Measurements from ENCODE around the gene MAGI2. TPM values are rescaled to one million over a fixed set of nuclear protein-coding genes. Genes with fewer than 3 reads are reported as not detected.

MAGI2 gene
- total RNA-seq, 1 experiment from 2014 or later = 2.0 TPM

- DNase-seq (ENCODE audit: low read depth, low spot score) = peak; percentile 29
- in situ Hi-C loops (cut with HindIII; ENCODE audit: low pct_unique_long_range_greater_than_20kb, low sequenced_read_pairs) = no loop called here
Observed at GRCh38 chr7:79175374-79175773, 278.1 kb downstream of the MAGI2 start.

- DNase-seq (ENCODE audit: low read depth, low spot score) = no peak
- in situ Hi-C loops (cut with HindIII; ENCODE audit: low pct_unique_long_range_greater_than_20kb, low sequenced_read_pairs) = no loop called here
Observed at GRCh38 chr7:79165225-79165624, 288.2 kb downstream of the MAGI2 start.

- in situ Hi-C loops (cut with HindIII; ENCODE audit: low pct_unique_long_range_greater_than_20kb, low sequenced_read_pairs) = no loop called here
- no peak for DNase-seq (ENCODE audit: low read depth, low spot score)
Observed at GRCh38 chr7:79159040-79159664, 294.3 kb downstream of the MAGI2 start.

GRCh38 chr7:79157281-79157680, 296.2 kb downstream of the MAGI2 start:
- in situ Hi-C loops (cut with HindIII; ENCODE audit: low pct_unique_long_range_greater_than_20kb, low sequenced_read_pairs) = no loop called here
- no peak for DNase-seq (ENCODE audit: low read depth, low spot score)

GRCh38 chr7:79149831-79150230, 303.6 kb downstream of the MAGI2 start:
- no peak for DNase-seq (ENCODE audit: low read depth, low spot score)

GRCh38 chr7:79142706-79143105, 310.8 kb downstream of the MAGI2 start:
- in situ Hi-C loops (cut with HindIII; ENCODE audit: low pct_unique_long_range_greater_than_20kb, low sequenced_read_pairs) = no loop called here
- no peak for DNase-seq (ENCODE audit: low read depth, low spot score)

More at GRCh38 chr7:79149831-79150230, 303.6 kb downstream of the MAGI2 start:
- in situ Hi-C loops (cut with HindIII; ENCODE audit: low pct_unique_long_range_greater_than_20kb, low sequenced_read_pairs) = no loop called here

GRCh38 chr7:79141252-79141651, 312.2 kb downstream of the MAGI2 start:
- in situ Hi-C loops (cut with HindIII; ENCODE audit: low pct_unique_long_range_greater_than_20kb, low sequenced_read_pairs) = no loop called here
- no peak for DNase-seq (ENCODE audit: low read depth, low spot score)

- in situ Hi-C loops (cut with HindIII; ENCODE audit: low pct_unique_long_range_greater_than_20kb, low sequenced_read_pairs) = no loop called here
- no peak for DNase-seq (ENCODE audit: low read depth, low spot score)
Observed at GRCh38 chr7:79137942-79138341, 315.5 kb downstream of the MAGI2 start.

GRCh38 chr7:79132844-79133451, 320.5 kb downstream of the MAGI2 start:
- in situ Hi-C loops (cut with HindIII; ENCODE audit: low pct_unique_long_range_greater_than_20kb, low sequenced_read_pairs) = no loop called here
- no peak for DNase-seq (ENCODE audit: low read depth, low spot score)

GRCh38 chr7:79130715-79131114, 322.8 kb downstream of the MAGI2 start:
- no peak for DNase-seq (ENCODE audit: low read depth, low spot score)
- in situ Hi-C loops (cut with HindIII; ENCODE audit: low pct_unique_long_range_greater_than_20kb, low sequenced_read_pairs) = no loop called here

- in situ Hi-C loops (cut with HindIII; ENCODE audit: low pct_unique_long_range_greater_than_20kb, low sequenced_read_pairs) = no loop called here
- no peak for DNase-seq (ENCODE audit: low read depth, low spot score)
Observed at GRCh38 chr7:79124331-79124730, 329.1 kb downstream of the MAGI2 start.

GRCh38 chr7:79118143-79118542, 335.3 kb downstream of the MAGI2 start:
- in situ Hi-C loops (cut with HindIII; ENCODE audit: low pct_unique_long_range_greater_than_20kb, low sequenced_read_pairs) = no loop called here
- no peak for DNase-seq (ENCODE audit: low read depth, low spot score)

- in situ Hi-C loops (cut with HindIII; ENCODE audit: low pct_unique_long_range_greater_than_20kb, low sequenced_read_pairs) = no loop called here
- DNase-seq (ENCODE audit: low read depth, low spot score) = no peak
Observed at GRCh38 chr7:79096361-79096805, 357.1 kb downstream of the MAGI2 start.

GRCh38 chr7:79093421-79093820, 360.0 kb downstream of the MAGI2 start:
- DNase-seq (ENCODE audit: low read depth, low spot score) = no peak
- in situ Hi-C loops (cut with HindIII; ENCODE audit: low pct_unique_long_range_greater_than_20kb, low sequenced_read_pairs) = no loop called here

GRCh38 chr7:79091661-79092060, 361.8 kb downstream of the MAGI2 start:
- in situ Hi-C loops (cut with HindIII; ENCODE audit: low pct_unique_long_range_greater_than_20kb, low sequenced_read_pairs) = no loop called here
- peak; percentile 33 for DNase-seq (ENCODE audit: low read depth, low spot score)

GRCh38 chr7:79091011-79091410, 362.5 kb downstream of the MAGI2 start:
- in situ Hi-C loops (cut with HindIII; ENCODE audit: low pct_unique_long_range_greater_than_20kb, low sequenced_read_pairs) = no loop called here
- peak; percentile 79 for DNase-seq (ENCODE audit: low read depth, low spot score)

- peak; percentile 79 for DNase-seq (ENCODE audit: low read depth, low spot score)
- in situ Hi-C loops (cut with HindIII; ENCODE audit: low pct_unique_long_range_greater_than_20kb, low sequenced_read_pairs) = no loop called here
Observed at GRCh38 chr7:79090543-79090942, 362.9 kb downstream of the MAGI2 start.

GRCh38 chr7:79084423-79084822, 369.0 kb downstream of the MAGI2 start:
- DNase-seq (ENCODE audit: low read depth, low spot score) = no peak
- in situ Hi-C loops (cut with HindIII; ENCODE audit: low pct_unique_long_range_greater_than_20kb, low sequenced_read_pairs) = no loop called here

- DNase-seq (ENCODE audit: low read depth, low spot score) = no peak
- in situ Hi-C loops (cut with HindIII; ENCODE audit: low pct_unique_long_range_greater_than_20kb, low sequenced_read_pairs) = no loop called here
Observed at GRCh38 chr7:79079919-79080554, 373.4 kb downstream of the MAGI2 start.

Measured in SK-MEL-5 (cell line).